ENCODE results near the gene ANKS1B.
"Not testable (repeated sequence)": the region's sequence is repeated elsewhere in the genome, so short reads cannot be mapped to it uniquely, and the experiment has no call there.

Gene ANKS1B

GRCh38 chr12:99822273-99822672, 162.5 kb downstream of the ANKS1B start:
- TF ChIP-seq CTCF (IDR thresholded peaks at IDR 0.05; ENCODE audit: low read depth, low read length) = no peak
- no peak for DNase-seq (ENCODE audit: extremely low read depth, low read depth)

- peak; percentile 39 for TF ChIP-seq CTCF (IDR thresholded peaks at IDR 0.05; ENCODE audit: low read depth, low read length)
- no peak for DNase-seq (ENCODE audit: extremely low read depth, low read depth)
Observed at GRCh38 chr12:99810718-99811593, 173.8 kb downstream of the ANKS1B start.

GRCh38 chr12:99809909-99810308, 174.8 kb downstream of the ANKS1B start:
- no peak for DNase-seq (ENCODE audit: extremely low read depth, low read depth)
- TF ChIP-seq CTCF (IDR thresholded peaks at IDR 0.05; ENCODE audit: low read depth, low read length) = no peak

- DNase-seq (ENCODE audit: extremely low read depth, low read depth) = no peak
- no peak for TF ChIP-seq CTCF (IDR thresholded peaks at IDR 0.05; ENCODE audit: low read depth, low read length)
Observed at GRCh38 chr12:99806304-99806703, 178.4 kb downstream of the ANKS1B start.

GRCh38 chr12:99804715-99805114, 180.0 kb downstream of the ANKS1B start:
- TF ChIP-seq CTCF (IDR thresholded peaks at IDR 0.05; ENCODE audit: low read depth, low read length) = no peak
- no peak for DNase-seq (ENCODE audit: extremely low read depth, low read depth)

GRCh38 chr12:99800605-99801004, 184.1 kb downstream of the ANKS1B start:
- DNase-seq (ENCODE audit: extremely low read depth, low read depth) = no peak
- no peak for TF ChIP-seq CTCF (IDR thresholded peaks at IDR 0.05; ENCODE audit: low read depth, low read length)

- not testable (repeated sequence) for DNase-seq (ENCODE audit: extremely low read depth, low read depth)
Observed at GRCh38 chr12:99797931-99798330, 186.8 kb downstream of the ANKS1B start.

- no peak for TF ChIP-seq CTCF (IDR thresholded peaks at IDR 0.05; ENCODE audit: low read depth, low read length)
Observed at GRCh38 chr12:99783421-99783820, 201.3 kb downstream of the ANKS1B start.

More at GRCh38 chr12:99783421-99783820, 201.3 kb downstream of the ANKS1B start:
- no peak for DNase-seq (ENCODE audit: extremely low read depth, low read depth)

Measured in AG09319 (cell line).